Stomach (tissue), 4 donors: ENCODE data around the gene PRKCE.
A peak's percentile ranks its signal among the peaks of the same experiment; 100 is the strongest.

Experiments used
- CTCF ChIP-seq, 7 experiments: fragments of 450-650 bp in 4 of 7; fragments of 200-600 bp in 3 of 7; sonication (generic) in 3 of 7; IDR thresholded peaks; one replicate each; pipeline ENCODE4 v1.5.1; 2016 to 2019; ENCODE audit warnings: antibody characterized with exemption in 7 of 7, control low read depth in 2 of 7, mild to moderate bottlenecking in 1 of 7
- POLR2A ChIP-seq, 4 donors: fragments of 450-650 bp; IDR thresholded peaks; one replicate each; pipeline ENCODE4 v1.6.1; 2016; ENCODE audit warnings: antibody characterized with exemption in 4 of 4, control low read depth in 2 of 4, mild to moderate bottlenecking in 1 of 4, moderate library complexity in 1 of 4

GRCh38 chr2:45651415-45652089, at the start of gene PRKCE:
- TF ChIP-seq CTCF (IDR thresholded peaks at IDR 0.05) (peak in 1 of 7 experiments; percentile 12), POLR2A (IDR thresholded peaks at IDR 0.05) (no peak)
